Caki2 (cell line): Measurements from ENCODE around the gene RASGRP2. TPM values are rescaled to one million over a fixed set of nuclear protein-coding genes. Genes with fewer than 3 reads are reported as not detected.
A peak's percentile ranks its signal among the peaks of the same experiment; 100 is the strongest.

Source experiments
- DNase-seq: peaks from one replicate; pipeline ENCODE4 v3.0.0-alpha.2; 2015; ENCODE audit warnings: low read depth
- in situ Hi-C: cut with HindIII; loops from 2 replicates; pipeline ENCODE4 v1.10.0; 2016; ENCODE audit warnings: low sequenced_read_pairs, low pct_unique_long_range_greater_than_20kb, mixed read lengths
- total RNA-seq: library from RNA; depleted of rRNA; stranded (reverse); fragments of >200 nt; shearing (Covaris generic); gene quantifications from 2 replicates; pipeline ENCODE4 v1.2.3, GENCODE V29; 2014; ENCODE audit warnings: low replicate concordance

RASGRP2 gene
- total RNA-seq, 1 experiment from 2014 or later: not detected

DNA sequence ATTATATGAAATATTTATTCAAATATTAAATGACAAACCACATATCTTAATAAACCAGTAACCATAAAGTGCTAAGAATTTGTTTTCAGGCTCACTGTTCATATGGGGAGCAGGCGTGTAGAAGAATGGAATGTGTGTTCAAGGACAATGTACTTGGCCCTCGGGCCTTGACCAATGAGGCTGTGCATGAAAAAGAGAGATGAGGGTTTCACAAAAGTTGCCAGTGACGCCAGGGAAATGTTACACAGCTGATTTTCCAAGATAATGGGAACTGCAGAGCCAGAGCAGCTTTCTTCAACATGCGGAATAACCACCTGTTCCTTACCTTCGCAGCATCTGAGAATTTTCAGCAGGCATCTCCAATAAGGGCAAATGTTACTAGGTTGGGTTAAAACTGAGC, 30.2 kb upstream of the RASGRP2 start:
- DNase-seq: no peak
- in situ Hi-C loops: no loop called here

DNA sequence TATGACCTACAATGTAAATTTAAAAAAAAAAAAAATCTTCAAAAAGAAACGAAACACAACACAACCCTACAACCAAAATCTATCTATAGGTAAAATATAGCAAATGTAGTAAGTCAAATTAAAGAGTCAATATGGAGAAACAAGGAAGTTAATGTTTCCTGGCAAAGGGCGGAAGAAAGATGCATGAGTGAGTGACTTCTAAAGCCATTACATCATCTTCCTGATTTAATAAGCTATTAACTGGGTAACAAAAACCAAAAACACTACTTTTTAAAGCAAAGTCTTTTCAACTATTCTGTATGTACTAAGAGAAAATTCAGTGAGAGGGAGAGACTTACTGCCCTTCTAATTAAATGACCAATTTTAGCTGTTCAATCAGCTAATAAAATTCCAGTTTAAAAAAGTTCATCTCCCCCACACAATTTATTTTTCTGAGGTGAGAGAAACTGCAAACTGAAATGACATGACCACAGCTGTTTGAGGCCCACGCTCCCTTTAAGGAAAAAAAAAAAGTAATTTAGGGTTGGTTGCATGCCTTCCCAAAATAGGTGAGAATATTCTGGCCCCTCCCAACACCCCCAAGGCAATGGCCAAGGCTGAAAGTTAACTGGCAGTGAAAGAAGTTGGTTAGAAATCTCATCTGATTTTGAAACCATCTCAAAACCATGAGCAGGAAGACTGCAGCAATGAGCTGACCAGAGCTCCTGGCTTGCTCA, 28.5 kb upstream of the RASGRP2 start:
- in situ Hi-C loops: no loop called here
- no peak for DNase-seq

DNA sequence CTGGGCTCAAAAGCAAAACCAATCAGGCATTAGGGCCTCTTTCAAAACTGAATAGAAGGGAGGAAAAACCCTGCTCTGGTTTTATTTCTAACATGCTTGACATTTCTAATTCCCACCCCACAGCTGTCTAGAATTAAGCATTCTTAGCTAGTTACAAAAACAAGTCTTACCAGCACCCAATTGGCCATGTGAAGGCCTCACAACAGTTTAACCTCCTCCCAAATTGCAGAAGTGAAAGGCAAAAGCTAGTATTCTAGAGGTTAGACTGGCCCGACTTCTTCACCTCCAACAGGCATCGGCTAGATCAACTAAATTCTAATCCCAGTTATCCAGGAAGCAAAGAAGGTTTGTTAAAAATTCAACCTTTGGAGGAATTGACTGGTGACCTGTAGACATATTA, 27.9 kb upstream of the RASGRP2 start:
- in situ Hi-C loops: no loop called here
- DNase-seq: no peak

DNA sequence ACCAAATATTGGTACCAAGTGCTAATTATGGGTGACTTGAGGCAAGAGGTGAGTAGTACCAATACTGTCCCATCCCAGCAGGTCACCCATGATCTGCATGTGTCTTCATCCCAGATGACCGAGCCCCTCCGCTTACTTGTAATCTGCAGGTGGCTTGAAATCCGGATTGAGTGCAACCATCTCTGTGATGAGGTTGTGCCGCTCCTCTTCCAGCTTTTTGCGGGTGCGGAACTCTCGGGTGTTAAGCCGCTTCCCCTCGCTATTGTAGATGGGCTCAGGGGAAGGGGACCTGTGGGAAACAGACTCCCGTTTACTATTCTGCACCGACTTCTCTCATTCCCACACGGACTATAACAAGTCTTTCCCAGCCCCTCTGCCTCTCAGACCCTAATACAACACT, 26.2 kb upstream of the RASGRP2 start:
- in situ Hi-C loops: no loop called here
- no peak for DNase-seq

DNA sequence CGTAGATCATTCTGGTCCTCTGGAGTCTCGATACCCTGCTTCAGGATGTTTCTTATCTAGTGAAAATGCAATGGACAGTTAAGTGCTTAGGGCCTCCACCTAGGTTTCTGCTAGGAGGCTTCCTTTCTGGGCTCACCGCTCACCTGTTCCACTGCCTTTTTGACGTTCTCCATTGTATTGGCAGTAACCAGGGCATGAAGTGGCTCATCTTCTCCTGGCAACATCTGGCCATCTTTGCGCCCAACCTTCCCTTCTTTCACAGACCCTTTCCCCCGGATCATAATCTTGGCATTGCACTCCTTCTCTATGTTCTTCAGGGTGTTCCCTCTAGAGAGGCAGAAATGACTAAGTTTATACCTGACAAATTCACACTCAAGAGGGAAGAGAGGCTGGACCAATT, 25.3 kb upstream of the RASGRP2 start:
- in situ Hi-C loops: no loop called here
- DNase-seq: no peak

DNA sequence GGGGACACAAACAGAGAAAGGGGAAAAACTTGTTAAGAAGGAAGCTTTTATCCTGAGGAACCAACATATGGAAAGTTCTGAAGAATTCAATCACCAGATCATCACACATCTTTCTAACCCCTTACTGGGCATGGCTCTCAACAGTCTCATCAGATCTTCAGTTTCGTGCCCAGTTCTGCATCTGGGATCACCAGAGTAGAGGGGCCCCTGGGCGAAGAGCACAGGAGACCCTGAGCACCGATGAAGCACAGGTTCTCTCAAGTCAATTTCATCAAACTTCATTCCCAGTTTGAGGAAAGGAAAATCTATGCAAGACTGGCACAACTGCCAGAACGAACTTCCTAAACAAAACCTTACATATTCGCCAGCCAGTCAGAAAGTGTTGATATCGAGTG, 24.4 kb upstream of the RASGRP2 start:
- no peak for DNase-seq
- in situ Hi-C loops: no loop called here

DNA sequence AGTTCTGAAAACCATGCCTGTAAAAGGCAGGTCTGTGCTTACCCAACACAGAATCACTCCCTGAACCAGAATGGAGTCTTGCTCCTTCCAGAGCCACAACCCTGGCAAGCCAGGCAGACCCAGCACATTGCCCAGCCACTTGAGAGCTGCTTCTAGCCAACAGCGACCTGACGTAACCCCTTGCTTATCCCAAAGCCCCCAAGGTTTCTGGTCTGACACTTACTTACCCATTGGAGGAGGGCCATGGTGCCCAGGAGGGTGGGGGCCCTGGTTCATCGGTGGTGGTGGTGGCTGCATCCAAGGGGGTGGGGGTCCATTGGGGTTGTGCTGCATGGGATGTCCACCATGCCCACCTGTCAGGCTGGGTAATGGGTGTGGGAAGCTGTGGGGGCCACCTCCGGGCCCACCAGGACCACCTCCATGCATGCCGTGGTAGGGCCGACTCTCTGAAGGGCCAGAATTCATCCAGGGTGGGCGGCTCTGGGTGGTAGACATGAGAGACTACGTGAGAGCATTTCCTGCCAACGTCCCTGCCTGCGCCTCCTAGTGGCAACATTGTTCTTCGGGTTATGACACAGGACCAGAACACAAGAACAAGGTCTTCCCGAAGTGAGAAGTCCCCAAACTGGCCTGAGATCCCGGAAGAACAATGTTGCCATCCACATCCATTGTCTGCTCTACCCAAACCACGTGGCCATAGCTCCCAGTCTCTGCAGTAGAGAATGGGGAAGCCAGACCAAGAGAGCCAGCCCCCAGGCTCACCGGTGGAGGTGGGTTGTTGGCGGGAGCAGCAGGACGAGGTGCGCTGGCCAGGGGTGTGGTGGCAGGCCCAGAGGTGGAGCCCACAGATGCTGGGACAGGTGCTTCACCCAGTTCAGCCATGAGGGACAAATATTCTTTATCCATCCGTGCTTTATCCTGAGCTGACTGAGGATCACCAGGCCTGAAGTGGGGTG, 23.7 kb upstream of the RASGRP2 start:
- no peak for DNase-seq
- in situ Hi-C loops: no loop called here

DNA sequence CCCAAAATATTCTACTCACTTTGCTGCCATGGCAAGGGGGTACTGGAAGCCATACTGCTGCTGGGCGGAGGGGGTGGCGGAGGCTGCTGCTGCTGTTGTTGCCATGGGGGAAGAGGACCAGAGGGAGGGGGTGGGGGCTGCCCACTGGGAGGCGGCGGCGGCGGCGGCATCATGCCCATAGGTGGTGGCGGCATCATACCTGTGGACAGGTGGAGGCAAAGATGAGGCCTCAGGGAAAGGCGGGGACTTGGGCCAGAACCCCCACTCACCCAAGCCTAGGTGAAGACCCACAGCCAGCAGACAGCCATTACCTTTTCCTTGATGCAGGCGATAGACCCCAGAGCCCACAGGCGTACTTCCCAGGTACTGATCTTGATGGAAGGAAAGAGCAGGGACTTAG, 22.9 kb upstream of the RASGRP2 start:
- DNase-seq: no peak
- in situ Hi-C loops: no loop called here

DNA sequence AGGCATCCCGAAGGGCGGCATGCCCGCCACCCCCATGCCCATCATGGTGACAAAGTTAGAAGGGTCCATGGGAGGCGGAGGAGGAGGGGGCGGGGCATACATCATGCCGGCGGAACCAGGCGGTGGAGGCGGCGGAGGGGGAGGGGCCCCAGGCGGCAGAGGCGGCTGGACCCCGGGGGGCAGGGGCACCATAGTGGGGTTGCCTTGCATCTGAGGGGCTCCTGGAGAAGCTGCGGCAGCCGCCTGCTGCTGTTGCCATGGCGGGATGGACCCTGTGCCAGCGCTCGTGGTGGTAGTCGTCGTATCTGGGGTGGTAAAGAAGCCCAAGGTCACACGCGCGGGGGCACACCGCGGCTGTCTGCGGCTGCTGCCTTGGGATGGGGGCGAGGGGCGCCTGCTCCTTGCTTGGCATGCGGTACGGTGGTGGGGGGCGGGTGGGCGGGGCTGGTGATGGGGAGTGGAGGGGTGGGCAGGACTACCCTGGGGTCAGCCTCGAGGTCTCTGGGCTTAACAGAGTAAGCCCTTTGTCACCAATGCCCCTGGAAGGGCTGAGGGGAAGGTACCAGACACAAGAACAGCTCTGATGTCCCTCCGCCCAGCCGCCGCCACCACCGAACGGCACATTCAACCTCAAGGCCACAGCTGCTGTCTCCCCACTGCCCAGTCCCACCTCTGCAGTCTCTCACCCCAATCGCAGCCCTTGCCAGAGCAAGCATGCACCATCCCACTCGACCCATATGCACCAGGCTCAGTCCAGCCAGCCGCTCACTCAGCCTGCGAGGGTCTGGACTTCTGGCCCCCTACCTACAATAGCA, 22.1 kb upstream of the RASGRP2 start:
- in situ Hi-C loops: no loop called here
- no peak for DNase-seq

DNA sequence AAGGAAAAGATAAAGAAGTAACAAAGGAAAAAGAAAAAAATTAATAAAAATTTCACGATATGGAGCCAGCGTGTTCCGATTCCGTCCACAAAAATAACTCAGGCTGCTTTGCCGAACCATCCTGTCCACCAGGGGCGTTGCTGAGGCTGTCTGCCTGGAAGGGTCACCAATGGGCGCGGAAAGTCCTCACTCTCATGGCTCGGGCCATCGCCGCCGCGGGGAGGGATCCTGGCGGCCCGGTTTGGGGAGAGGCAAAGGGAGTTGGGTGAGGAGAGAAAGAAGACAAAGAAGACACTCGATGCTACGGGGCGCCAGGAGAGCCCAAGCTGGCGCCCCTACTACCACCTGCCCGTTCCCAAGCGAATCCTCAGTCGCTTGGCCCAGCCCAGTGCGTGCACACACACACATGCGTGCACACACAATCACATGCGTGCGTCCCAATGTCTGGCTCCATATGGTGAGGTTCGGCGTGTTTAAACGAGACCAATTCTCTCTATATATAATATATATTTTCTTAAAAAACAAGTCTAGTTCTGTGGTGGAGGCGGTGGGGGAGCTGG, 21.4 kb upstream of the RASGRP2 start:
- in situ Hi-C loops: no loop called here
- no peak for DNase-seq

DNA sequence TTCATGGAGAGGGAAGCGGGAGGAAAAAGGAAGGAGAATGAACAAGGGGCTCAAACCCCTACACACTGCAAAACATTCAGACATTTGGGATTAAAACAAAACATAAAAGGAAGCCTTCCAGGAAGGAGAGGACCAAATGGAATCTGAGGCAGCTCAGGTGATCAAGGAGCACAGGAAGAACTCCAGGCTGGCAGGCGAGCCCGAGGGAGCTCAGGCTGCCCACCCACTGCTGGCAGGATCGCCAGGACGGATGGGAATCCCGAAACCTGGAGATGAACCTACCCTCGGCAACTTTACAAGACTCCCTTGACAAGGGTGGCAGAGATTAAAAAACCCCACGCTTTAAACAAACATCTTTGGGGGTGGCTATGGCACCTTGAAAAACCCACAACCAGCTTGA, 20.8 kb upstream of the RASGRP2 start:
- in situ Hi-C loops: no loop called here
- DNase-seq: no peak

DNA sequence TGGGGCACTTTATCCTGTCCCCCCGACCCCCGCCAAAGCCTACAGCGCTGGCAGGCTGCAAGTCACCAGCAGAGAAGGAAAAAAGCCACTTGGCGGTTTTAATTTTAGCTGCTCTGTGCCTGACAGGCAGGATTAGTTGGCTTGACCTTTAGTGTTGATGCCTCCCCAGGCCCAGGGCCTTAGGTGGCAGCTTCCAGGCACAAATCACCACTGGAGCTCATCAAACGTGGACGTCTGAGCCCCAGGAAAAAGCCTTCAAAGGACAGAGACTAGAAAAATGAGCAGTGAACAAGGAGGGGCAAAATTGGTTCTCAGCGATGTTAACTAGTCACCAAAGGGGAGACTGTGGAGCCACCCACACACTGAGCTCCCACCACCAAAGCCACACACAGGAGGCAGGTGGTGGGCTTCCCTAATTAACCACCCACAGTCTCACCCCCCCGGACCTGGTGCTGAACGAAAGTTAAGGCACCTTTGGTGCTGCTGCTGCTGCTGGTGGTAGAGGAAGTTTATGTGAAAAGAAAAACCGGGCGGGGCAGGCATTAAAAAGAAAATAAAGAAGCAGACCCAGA, 20.2 kb upstream of the RASGRP2 start:
- in situ Hi-C loops: no loop called here

DNA sequence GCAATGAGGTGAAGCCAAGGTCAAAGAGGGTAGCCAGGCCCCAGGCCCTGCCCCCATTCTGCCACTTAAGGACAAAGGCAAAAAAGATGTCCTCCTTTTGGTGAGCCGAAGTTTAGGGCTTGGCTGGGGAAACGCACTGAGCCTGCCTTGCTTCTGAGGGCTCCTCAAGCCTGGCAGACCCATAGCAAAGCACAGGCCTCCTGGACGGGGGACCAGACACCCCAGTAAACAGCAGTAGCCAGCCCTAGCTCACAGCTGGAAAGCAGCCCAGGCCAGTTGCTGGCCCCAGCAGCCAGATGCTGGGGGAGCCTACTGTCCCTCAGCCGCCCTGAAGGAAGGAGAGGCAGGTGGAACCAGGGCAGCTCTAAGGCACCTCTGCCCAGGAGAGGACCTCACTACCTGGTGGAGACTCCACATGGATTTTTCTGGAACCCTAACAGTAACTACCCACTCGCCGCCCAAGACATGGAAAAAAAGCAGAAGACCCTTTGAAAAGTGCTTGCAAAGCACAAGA, 19.6 kb upstream of the RASGRP2 start:
- in situ Hi-C loops: no loop called here
- no peak for DNase-seq

More for the DNA sequence above, 20.2 kb upstream of the RASGRP2 start:
- DNase-seq: no peak

DNA sequence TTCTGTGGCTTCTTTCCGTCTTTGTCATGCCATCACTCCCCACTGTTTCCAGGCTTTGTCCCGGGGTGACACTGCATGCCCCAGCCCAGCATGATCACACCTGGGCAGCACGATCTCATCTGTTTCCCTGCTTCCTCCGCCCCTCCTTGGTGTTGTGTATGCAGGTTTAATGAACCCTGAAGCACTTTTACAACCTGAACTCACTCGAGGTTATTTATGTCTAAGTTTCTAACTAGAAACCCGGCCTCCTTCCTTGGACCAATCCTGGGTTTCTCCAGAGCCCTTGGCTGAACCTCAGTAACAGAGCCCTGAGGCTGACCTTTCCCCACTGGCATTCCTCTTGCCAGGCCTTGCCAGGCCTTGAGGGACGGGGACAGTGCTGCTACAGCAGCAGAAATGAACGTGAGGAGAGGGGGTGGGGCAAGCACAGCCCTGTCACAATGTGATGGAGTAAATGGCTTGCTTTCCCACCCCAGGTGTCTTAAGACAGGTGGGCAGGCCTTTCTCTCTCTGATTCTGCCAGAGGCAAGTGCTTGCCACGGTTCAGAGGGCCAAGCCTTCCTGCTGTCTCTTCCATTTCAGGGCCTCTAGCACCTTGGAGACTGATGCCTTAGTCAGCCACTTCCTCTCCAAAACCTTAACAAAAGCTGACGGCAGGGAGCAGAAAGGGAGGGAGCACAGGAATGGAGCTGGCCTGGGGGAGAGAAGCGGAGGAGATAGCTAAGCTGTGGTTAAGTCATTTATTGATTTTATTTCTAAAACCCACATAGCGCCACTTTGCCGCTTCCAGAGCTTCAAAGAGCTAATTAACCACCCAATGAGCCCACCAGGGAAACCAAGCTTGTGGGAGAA, 19.0 kb upstream of the RASGRP2 start:
- in situ Hi-C loops: no loop called here
- peak; percentile 83 for DNase-seq

DNA sequence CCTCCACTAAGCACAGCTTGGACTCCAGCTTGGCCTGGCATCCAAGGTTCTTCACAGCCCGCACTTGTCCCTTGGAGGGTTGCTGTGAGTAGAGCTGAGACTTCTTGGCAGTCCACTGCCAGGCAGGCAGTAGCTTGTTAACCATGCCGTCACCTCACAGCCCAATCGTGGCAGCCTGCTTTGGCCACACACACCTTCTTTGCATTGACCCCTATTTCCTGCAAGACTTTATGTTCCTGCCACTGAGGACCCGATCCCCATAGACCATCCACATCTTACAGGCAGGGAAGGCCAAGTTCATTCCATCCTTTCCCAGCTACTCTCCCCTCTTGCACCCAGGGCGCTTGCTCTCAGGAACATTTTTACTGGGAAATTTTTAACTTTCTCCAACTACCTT, 18.3 kb upstream of the RASGRP2 start:
- no peak for DNase-seq
- in situ Hi-C loops: no loop called here

DNA sequence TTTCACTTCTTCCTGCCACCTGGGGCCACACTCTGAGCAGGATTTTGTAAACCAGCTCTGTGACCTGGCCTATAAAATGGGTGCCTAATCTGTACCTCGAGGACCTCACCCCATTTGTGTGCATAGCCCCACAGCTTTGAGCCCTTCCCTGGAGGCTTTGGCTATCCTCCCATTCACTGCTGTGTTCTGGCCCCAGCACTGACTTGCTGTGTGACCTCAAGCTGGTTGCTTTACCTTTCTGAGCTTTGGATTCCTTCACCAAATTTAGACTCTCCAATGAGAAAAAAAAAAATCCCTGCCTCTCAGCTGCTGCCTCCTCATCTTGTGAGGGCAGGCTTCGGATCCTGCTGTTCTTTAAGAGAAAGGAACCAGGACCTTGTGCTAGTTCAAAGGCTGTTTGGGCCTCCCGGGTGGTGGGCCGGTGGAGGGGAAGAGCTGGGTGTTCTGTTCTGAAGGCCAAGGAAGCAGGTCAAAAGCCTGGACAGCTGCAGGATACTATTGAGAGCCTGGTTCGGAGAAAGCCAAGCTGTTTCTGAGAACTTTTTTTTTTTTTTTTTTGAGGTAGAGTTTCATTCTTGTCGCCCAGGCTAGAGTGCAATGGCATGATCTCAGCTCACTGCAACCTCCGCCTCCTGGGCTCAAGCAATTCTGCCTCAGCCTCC, 16.9 kb upstream of the RASGRP2 start:
- no peak for DNase-seq
- in situ Hi-C loops: no loop called here
